IMR-90 (cell line): ENCODE results near the gene MPC1. TPM values are rescaled to one million over a fixed set of nuclear protein-coding genes. Genes with fewer than 3 reads are reported as not detected.

ENCODE experiments used
- ATAC-seq: fragments of 200-7000 bp; cut with Tn5 transposase; 2 replicates; pipeline ENCODE4 v1.9.1; 2020; ENCODE audit warnings: low read depth, mild to moderate bottlenecking, moderate library complexity
- BruUV-seq: library from RNA; stranded (reverse); fragments of 400-500 nt; replicated peaks from 2 replicates; lab custom pipeline; 2021; lab: Mats Ljungman, UMichigan
- CTCF ChIA-PET: fragments of 300-600 bp; formaldehyde crosslinking; extraction: SDS; loops from one replicate; lab custom pipeline; 2021; ENCODE audit warnings: antibody characterized with exemption; lab: Yijun Ruan, JAX
- POLR2A ChIA-PET: fragments of 300-600 bp; sonication (Branson Sonifier 250); formaldehyde crosslinking; loops from one replicate; lab custom pipeline; 2022; ENCODE audit warnings: antibody characterized with exemption; ENCODE audit not compliant: unreplicated experiment; lab: Charles Lee
- DNase-seq: peaks from one replicate; pipeline ENCODE4 v3.0.0; 2013
- H2AFZ ChIP-seq: replicated peaks from 2 replicates; pipeline ENCODE3; 2013; ENCODE audit warnings: low read length, mild to moderate bottlenecking; ENCODE audit not compliant: poor library complexity
- H2AK5ac ChIP-seq: 2 replicates; pipeline ENCODE4 v1.6.1; 2013; ENCODE audit warnings: low read depth, low read length, inconsistent platforms
- H2AK9ac ChIP-seq: replicated peaks from 2 replicates; pipeline ENCODE3; 2013; ENCODE audit warnings: mild to moderate bottlenecking, low read depth, low read length, moderate library complexity; ENCODE audit not compliant: poor library complexity
- H2BK120ac ChIP-seq: 2 replicates; pipeline ENCODE4 v1.6.1; 2013; ENCODE audit warnings: low read depth, low read length, inconsistent platforms
- H2BK15ac ChIP-seq: 3 replicates; pipeline ENCODE4 v1.6.1; 2013; ENCODE audit warnings: low read depth, low read length, inconsistent platforms
- H2BK20ac ChIP-seq: 2 replicates; pipeline ENCODE4 v1.6.1; 2013; ENCODE audit warnings: low read depth, mild to moderate bottlenecking, inconsistent platforms, low read length, moderate library complexity
- H2BK5ac ChIP-seq: 2 replicates; pipeline ENCODE4 v1.6.1; 2013; ENCODE audit warnings: mild to moderate bottlenecking, low read depth, low read length, inconsistent platforms; ENCODE audit not compliant: poor library complexity, severe bottlenecking
- H3K14ac ChIP-seq: replicated peaks from 2 replicates; pipeline ENCODE4 v1.6.1; 2013; ENCODE audit warnings: low read depth, low read length, inconsistent platforms
- H3K18ac ChIP-seq: 2 replicates; pipeline ENCODE4 v1.6.1; 2013; ENCODE audit warnings: low read depth, low read length, control low read depth
- H3K23ac ChIP-seq: 2 replicates; pipeline ENCODE4 v1.6.1; 2013; ENCODE audit warnings: low read depth, low read length, inconsistent platforms
- H3K27ac ChIP-seq: 2 replicates; pipeline ENCODE4 v1.5.1; 2013; ENCODE audit warnings: mild to moderate bottlenecking, control low read depth, low read length; ENCODE audit not compliant: insufficient read depth
- H3K27me3 ChIP-seq: 2 replicates; pipeline ENCODE4 v1.6.1; 2013; ENCODE audit warnings: low read length; ENCODE audit not compliant: control insufficient read depth, insufficient read depth
- H3K36me3 ChIP-seq: 2 replicates; pipeline ENCODE4 v1.6.1; 2013; ENCODE audit warnings: low read length, mixed read lengths; ENCODE audit not compliant: control insufficient read depth, insufficient read depth
- H3K4ac ChIP-seq: 2 replicates; pipeline ENCODE4 v1.6.1; 2013; ENCODE audit warnings: low read depth, low read length, inconsistent platforms
- H3K4me1 ChIP-seq: 2 replicates; pipeline ENCODE4 v1.6.1; 2013; ENCODE audit warnings: low read length, mixed read lengths; ENCODE audit not compliant: control insufficient read depth, insufficient read depth
- H3K4me2 ChIP-seq: 2 replicates; pipeline ENCODE4 v1.6.1; 2013; ENCODE audit warnings: low read depth, mild to moderate bottlenecking, control low read depth, low read length, moderate library complexity
- H3K4me3 ChIP-seq: 2 replicates; pipeline ENCODE4 v1.5.1; 2013; ENCODE audit warnings: low read depth, mild to moderate bottlenecking, control low read depth, low read length, moderate library complexity; ENCODE audit not compliant: insufficient read depth
- H3K56ac ChIP-seq: 2 replicates; pipeline ENCODE4 v1.6.1; 2013; ENCODE audit warnings: low read length, inconsistent platforms; ENCODE audit not compliant: insufficient read depth; ENCODE audit errors: extremely low read depth
- H3K79me1 ChIP-seq, 2 experiments: 2 replicates each; pipeline ENCODE4 v1.6.1; 2013; ENCODE audit warnings: low read length in 2 of 2, inconsistent platforms in 1 of 2, low read depth in 1 of 2
- H3K9ac ChIP-seq: 2 replicates; pipeline ENCODE4 v1.6.1; 2013; ENCODE audit warnings: low read depth, low read length, control low read depth
- H3K9me1 ChIP-seq: 2 replicates; pipeline ENCODE4 v1.6.1; 2013; ENCODE audit warnings: low read length, inconsistent platforms; ENCODE audit not compliant: insufficient read depth
- H3K9me3 ChIP-seq: 2 replicates; pipeline ENCODE4 v1.6.1; 2013; ENCODE audit warnings: low read length; ENCODE audit not compliant: control insufficient read depth, insufficient read depth
- H4K20me1 ChIP-seq: 2 replicates; pipeline ENCODE4 v1.6.1; 2013; ENCODE audit warnings: low read length, inconsistent platforms; ENCODE audit not compliant: insufficient read depth
- H4K5ac ChIP-seq: 2 replicates; pipeline ENCODE4 v1.6.1; 2013; ENCODE audit warnings: mild to moderate bottlenecking, low read depth, low read length, control low read depth
- H4K8ac ChIP-seq, 2 experiments: 2 replicates each; pipeline ENCODE4 v1.6.1; 2013; ENCODE audit warnings: low read depth in 2 of 2, low read length in 2 of 2, control low read depth in 1 of 2, inconsistent platforms in 1 of 2
- H4K91ac ChIP-seq: 2 replicates; pipeline ENCODE4 v1.6.1; 2013; ENCODE audit warnings: low read depth, low read length, inconsistent platforms; ENCODE audit not compliant: insufficient read depth
- BHLHE40 ChIP-seq: fragments of 150-350 bp; IDR thresholded peaks from 2 replicates; pipeline ENCODE4 v1.6.1; 2016; ENCODE audit warnings: mild to moderate bottlenecking, low read depth, low read length
- CEBPB ChIP-seq: IDR thresholded peaks from 2 replicates; pipeline ENCODE4 v1.6.1; 2012; ENCODE audit warnings: low read depth, low read length, improper control_type of control experiment
- CHD1 ChIP-seq: IDR thresholded peaks from 2 replicates; pipeline ENCODE4 v1.6.1; 2012; ENCODE audit warnings: low read depth, low read length, improper control_type of control experiment
- FOS ChIP-seq: fragments of 150-350 bp; IDR thresholded peaks from 2 replicates; pipeline ENCODE4 v1.6.1; 2016; ENCODE audit warnings: low read depth, low read length
- MAFK ChIP-seq: IDR thresholded peaks from 2 replicates; pipeline ENCODE4 v1.6.1; 2012; ENCODE audit warnings: low read depth, low read length, improper control_type of control experiment
- MAZ ChIP-seq: IDR thresholded peaks from 2 replicates; pipeline ENCODE4 v1.6.1; 2012; ENCODE audit warnings: low read depth, mild to moderate bottlenecking, low read length, improper control_type of control experiment, moderate library complexity, borderline replicate concordance
- MXI1 ChIP-seq: IDR thresholded peaks from 2 replicates; pipeline ENCODE4 v1.6.1; 2012; ENCODE audit warnings: low read depth, mild to moderate bottlenecking, low read length, moderate library complexity, borderline replicate concordance
- NFE2L2 ChIP-seq: fragments of 150-350 bp; IDR thresholded peaks from 2 replicates; pipeline ENCODE4 v1.6.1; 2016; ENCODE audit warnings: low read depth, mild to moderate bottlenecking, low read length
- POLR2A ChIP-seq: IDR thresholded peaks from 2 replicates; pipeline ENCODE4 v1.6.1; 2012; ENCODE audit warnings: mild to moderate bottlenecking, low read depth, low read length
- RAD21 ChIP-seq: IDR thresholded peaks from 2 replicates; pipeline ENCODE4 v1.6.1; 2012; ENCODE audit warnings: low read length, improper control_type of control experiment
- RCOR1 ChIP-seq: IDR thresholded peaks from 2 replicates; pipeline ENCODE4 v1.6.1; 2012; ENCODE audit warnings: mild to moderate bottlenecking, low read length, improper control_type of control experiment; ENCODE audit not compliant: insufficient replicate concordance
- RFX5 ChIP-seq: IDR thresholded peaks from 2 replicates; pipeline ENCODE4 v1.8.0; 2012; ENCODE audit warnings: low read depth, mild to moderate bottlenecking, low read length, moderate library complexity
- SMC3 ChIP-seq: fragments of 150-350 bp; IDR thresholded peaks from 2 replicates; pipeline ENCODE4 v1.6.1; 2016; ENCODE audit warnings: low read depth, mild to moderate bottlenecking, antibody characterized with exemption, low read length, moderate library complexity
- WGBS, 2 experiments: methylation state at CpG; one replicate each; pipeline versions ENCODE4 v1.1.5 to v1.1.7; 2013; ENCODE audit warnings: missing lambda C conversion rate in 2 of 2; ENCODE audit not compliant: insufficient read length in 1 of 2; ENCODE audit errors: extremely low coverage in 2 of 2; 5-methylcytosine and 5-hydroxymethylcytosine counted together
- dilution Hi-C: fragments of 300-500 bp; cut with HindIII; formaldehyde crosslinking; loops from one replicate; pipeline ENCODE4 v1.14.3; 2018; ENCODE audit warnings: low sequenced_read_pairs; ENCODE audit not compliant: unreplicated experiment
- in situ Hi-C: fragments of 300-500 bp; cut with MboI; formaldehyde crosslinking; loops from 3 replicates; pipeline ENCODE4 v1.14.3; 2019; ENCODE audit warnings: low sequenced_read_pairs, inconsistent platforms, mixed read lengths
- intact Hi-C: fragments of 100-400 bp; cut with micrococcal nuclease; formaldehyde crosslinking; loops from 2 replicates; pipeline ENCODE4 v1.10.0; 2022
- polyA plus RNA-seq, 3 experiments: library from polyadenylated mRNA; depleted of rRNA; stranded (reverse); fragments of >200 nt; gene quantifications; 2 replicates each; pipeline ENCODE4 v1.2.3, GENCODE V29; 2012; ENCODE audit warnings: low replicate concordance in 1 of 3
- total RNA-seq: library from RNA; depleted of rRNA; stranded (reverse); fragments of >200 nt; gene quantifications from 2 replicates; pipeline ENCODE4 v1.2.3, GENCODE V29; 2012
- TF ChIP-seq, protein P1 (sequence below): conservative IDR thresholded peaks from 2 replicates; pipeline ENCODE4 v1.5.1; 2012; ENCODE audit warnings: mild to moderate bottlenecking, low read depth, low read length, improper control_type of control experiment
- TF ChIP-seq, protein P2 (sequence below): fragments of 150-350 bp; IDR thresholded peaks from 2 replicates; pipeline ENCODE4 v1.6.1; 2016; ENCODE audit warnings: low read depth, mild to moderate bottlenecking, low read length, moderate library complexity, borderline replicate concordance
- TF ChIP-seq, protein P3 (sequence below): fragments of 150-350 bp; IDR thresholded peaks from 2 replicates; pipeline ENCODE4 v1.6.1; 2017; ENCODE audit warnings: mild to moderate bottlenecking, antibody characterized with exemption, low read length, low read depth

MPC1 gene
- total and polyA plus RNA-seq, 2 of the 4 experiments (the other 2 are of a cell fraction): 10.9 to 12.0 TPM

DNA sequence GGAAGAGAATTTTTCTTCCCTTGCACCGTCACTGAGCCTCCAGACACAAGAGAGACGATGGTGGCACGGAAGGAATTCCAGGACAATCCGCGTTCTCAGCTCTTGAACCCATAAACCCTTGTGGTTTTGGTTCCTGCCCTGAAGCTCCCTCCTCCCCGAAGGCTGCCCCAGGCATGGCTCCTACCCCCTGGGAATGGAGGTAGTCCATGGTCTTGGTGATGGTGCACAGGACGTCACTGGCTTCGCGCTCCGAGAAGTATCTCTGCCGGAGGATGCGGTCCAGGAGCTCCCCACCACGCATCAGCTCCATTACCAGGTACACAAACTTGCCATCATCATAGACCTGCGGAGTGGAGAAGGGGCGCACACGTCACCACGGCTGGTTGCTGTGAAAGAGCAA, 47.5 kb upstream of the MPC1 start:
- Histone ChIP-seq H2AK5ac (no peak overlapping the region), H3K56ac (no peak overlapping the region), H3K9ac (no peak overlapping the region), H4K8ac (no peak overlapping the region), H3K27me3 (no peaks in the 10 kb centered on the region), H3K14ac (no peak overlapping the region), H3K4me1 (no peaks in the 10 kb centered on the region), H3K23ac (no peak overlapping the region), H2BK120ac (no peak overlapping the region), H4K5ac (no peak overlapping the region), H2BK15ac (no peak overlapping the region), H2BK20ac (no peak overlapping the region), H3K4me2 (no peak overlapping the region), H3K27ac (no peak overlapping the region), H4K20me1 (no peaks in the 10 kb centered on the region), H3K4me3 (no peak overlapping the region), H2BK5ac (no peak overlapping the region), H3K9me3 (no peaks in the 10 kb centered on the region), H3K9me1 (no peaks in the 10 kb centered on the region), H2AFZ (no peak overlapping the region), H3K79me1 (no peaks in the 10 kb centered on the region), H3K18ac (no peak overlapping the region), H4K91ac (no peak overlapping the region), H3K36me3 (peaks cover 29% of the 10 kb centered on the region), H2AK9ac (no peak overlapping the region), H3K4ac (no peak overlapping the region)
- DNase-seq (no peak), ATAC-seq (no peak)
- ChIA-PET CTCF (no interaction called here), POLR2A (no interaction called here)
- BruUV-seq: no TSS peak
- WGBS, 2 experiments: 85% methylated on average over 4 of the region's 17 CpGs; no CpG with 5 or more reads in 1 of the 2 experiments
- in situ Hi-C loops (no loop called here), dilution Hi-C loops (no loop called here), intact Hi-C loops (no loop called here)
- TF ChIP-seq MAZ (no peak), CHD1 (no peak), MXI1 (no peak), MAFK (no peak), SMC3 (no peak), RAD21 (no peak), BHLHE40 (no peak), NFE2L2 (no peak), POLR2A (no peak), RFX5 (no peak), CEBPB (no peak), FOS (no peak), RCOR1 (no peak)
- TF ChIP-seq, protein P1, sequence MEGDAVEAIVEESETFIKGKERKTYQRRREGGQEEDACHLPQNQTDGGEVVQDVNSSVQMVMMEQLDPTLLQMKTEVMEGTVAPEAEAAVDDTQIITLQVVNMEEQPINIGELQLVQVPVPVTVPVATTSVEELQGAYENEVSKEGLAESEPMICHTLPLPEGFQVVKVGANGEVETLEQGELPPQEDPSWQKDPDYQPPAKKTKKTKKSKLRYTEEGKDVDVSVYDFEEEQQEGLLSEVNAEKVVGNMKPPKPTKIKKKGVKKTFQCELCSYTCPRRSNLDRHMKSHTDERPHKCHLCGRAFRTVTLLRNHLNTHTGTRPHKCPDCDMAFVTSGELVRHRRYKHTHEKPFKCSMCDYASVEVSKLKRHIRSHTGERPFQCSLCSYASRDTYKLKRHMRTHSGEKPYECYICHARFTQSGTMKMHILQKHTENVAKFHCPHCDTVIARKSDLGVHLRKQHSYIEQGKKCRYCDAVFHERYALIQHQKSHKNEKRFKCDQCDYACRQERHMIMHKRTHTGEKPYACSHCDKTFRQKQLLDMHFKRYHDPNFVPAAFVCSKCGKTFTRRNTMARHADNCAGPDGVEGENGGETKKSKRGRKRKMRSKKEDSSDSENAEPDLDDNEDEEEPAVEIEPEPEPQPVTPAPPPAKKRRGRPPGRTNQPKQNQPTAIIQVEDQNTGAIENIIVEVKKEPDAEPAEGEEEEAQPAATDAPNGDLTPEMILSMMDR: no peak
- TF ChIP-seq, protein P2, sequence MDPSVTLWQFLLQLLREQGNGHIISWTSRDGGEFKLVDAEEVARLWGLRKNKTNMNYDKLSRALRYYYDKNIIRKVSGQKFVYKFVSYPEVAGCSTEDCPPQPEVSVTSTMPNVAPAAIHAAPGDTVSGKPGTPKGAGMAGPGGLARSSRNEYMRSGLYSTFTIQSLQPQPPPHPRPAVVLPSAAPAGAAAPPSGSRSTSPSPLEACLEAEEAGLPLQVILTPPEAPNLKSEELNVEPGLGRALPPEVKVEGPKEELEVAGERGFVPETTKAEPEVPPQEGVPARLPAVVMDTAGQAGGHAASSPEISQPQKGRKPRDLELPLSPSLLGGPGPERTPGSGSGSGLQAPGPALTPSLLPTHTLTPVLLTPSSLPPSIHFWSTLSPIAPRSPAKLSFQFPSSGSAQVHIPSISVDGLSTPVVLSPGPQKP: no peak
- TF ChIP-seq, protein P3, sequence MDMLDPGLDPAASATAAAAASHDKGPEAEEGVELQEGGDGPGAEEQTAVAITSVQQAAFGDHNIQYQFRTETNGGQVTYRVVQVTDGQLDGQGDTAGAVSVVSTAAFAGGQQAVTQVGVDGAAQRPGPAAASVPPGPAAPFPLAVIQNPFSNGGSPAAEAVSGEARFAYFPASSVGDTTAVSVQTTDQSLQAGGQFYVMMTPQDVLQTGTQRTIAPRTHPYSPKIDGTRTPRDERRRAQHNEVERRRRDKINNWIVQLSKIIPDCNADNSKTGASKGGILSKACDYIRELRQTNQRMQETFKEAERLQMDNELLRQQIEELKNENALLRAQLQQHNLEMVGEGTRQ: no peak
